Stimulated activated CD8-positive, alpha-beta memory T cell treated with anti-CD3 and anti-CD28 coated beads, Interleukin-7, amount 100 ng/mL, for 1 hour (primary cell): Measurements from ENCODE around the gene CTNNB1.

Experiments used
- DNase-seq, 2 donors: peaks; one replicate each; pipeline ENCODE4 v3.0.0-alpha.2; 2020; ENCODE audit warnings: low read depth in 2 of 2

The CTNNB1 gene

DNA sequence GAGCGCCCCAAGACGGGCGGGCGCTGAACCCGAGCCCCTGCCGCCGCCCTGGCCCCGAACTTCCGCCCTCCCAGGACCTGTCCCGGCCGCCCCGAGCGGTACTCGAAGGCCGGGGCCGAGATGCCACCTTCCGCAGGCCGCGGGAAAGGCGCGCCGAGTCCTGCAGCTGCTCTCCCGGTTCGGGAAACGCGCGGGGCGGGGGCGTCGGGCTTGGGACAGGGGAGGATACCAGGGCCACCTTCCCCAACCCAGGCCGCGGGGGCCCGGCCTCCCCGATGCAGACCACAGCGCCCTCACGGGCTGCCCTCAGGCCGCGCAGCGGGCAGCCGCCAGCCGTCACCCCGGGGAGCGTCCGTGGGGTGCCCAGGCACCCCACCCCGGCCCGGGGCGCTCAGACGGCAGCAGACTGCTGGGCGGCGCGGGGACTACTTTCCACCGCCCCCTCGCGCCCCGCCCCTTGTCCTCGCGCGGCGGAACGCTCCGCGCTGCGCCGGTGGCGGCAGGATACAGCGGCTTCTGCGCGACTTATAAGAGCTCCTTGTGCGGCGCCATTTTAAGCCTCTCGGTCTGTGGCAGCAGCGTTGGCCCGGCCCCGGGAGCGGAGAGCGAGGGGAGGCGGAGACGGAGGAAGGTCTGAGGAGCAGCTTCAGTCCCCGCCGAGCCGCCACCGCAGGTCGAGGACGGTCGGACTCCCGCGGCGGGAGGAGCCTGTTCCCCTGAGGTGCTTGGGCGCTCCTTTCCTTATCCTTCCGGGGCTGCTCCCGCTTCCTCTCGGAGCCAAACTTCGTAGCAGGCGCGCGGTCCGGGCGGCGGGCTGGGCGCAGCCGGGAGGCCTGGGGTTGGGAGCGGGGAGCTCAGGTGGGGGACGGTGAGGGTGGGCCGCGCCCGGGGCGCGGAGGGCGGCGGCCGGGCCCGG lies at the start of gene CTNNB1:
Gene CTNNB1 (plus strand): TSS at position 556 of the 916 bp plus-strand sequence. CDS start 24,564 bp downstream, outside the sequence.
- DNase-seq = peak; percentile 81 to 88

GRCh38 chr3:41155834-41156233 lies 43.5 kb upstream of the CTNNB1 start:
- no peak for DNase-seq

DNA sequence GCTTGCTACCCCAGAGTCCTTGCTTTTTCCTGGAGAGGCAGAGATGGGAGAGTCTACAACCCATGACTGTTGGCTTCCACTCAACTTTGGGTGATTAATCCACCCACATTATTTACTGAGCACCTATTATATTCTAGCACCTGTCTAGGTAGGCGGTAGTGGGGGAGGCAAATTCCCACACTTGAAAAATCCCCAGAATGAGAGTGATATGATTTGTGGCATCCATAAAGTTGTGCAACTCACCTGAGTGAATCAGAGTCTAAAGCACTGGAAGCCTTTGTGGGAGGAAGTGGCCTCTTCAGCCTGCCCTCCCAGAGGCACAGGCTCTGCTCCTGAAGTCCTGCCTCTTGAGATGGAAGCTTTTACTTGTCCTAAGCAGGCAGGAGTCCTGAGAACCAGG lies 40.4 kb upstream of the CTNNB1 start:
- no peak for DNase-seq

DNA sequence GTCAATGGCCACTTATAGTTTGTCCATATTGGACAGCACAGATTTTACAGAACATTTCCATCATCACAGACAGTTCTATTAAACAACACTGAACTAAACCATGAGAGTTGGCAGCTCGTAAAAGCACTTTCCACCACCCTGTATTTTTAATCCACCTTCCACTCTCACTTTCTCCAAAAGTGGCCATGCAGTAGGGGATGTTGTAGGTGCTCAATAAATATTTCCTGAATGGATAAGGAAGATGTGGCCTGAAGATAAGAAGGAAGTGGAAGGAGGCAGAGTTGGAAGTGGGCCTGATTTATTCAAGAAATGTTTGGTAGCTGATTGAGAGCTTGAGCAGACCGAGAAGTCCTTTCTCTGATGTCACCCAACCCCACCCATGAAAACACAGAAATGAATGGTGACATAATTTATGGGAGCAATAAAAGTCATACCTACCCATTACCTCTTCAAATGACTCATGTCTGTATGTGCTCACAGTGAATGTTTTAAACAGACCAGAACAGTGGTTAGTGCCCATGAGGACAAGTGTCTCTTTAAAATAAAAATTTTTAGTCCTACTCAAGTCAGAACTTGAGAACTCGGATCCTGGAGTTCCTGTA lies 39.6 kb upstream of the CTNNB1 start:
- DNase-seq = no peak

DNA sequence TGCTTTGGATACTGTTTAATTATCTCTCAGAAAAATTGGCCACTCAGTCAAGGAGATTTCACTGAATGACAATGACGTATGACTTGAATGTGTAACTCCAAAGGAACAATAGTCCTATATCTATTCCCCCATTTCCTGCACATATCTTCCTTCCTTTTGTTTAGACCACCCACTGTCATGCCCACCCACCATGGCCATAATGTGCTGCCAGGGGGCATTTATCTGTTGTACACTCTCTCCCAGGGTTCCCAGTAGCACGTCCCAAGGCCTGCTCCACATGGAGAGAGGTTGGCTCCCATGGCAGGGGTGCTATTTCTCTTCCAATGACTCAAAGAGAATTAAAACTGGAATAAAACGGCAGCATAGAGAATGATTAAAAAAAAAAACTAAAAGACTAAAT lies 36.8 kb upstream of the CTNNB1 start:
- no peak for DNase-seq

GRCh38 chr3:41163006-41163405 lies 36.3 kb upstream of the CTNNB1 start:
- no peak for DNase-seq

GRCh38 chr3:41163421-41163820 lies 35.9 kb upstream of the CTNNB1 start:
- no peak for DNase-seq

DNA sequence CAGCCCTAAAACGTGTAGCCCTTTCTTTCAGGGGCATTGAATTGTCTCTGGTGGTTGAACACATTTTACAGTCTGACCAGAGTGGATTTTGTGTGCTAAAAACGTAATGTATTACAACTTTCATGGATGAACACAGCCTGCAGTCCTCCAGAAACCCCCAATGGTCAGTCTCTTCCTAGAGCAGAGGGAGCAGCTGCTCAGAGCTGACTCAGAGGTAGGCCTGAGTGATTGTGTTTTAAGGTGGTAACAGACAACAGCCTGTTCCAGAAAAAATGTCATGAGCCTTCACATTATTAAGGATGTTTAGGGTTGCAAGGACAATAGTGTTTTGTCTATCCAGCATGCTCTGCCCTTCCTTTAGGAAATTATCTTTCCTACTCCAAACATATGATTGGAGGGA lies 34.5 kb upstream of the CTNNB1 start:
- DNase-seq = no peak

DNA sequence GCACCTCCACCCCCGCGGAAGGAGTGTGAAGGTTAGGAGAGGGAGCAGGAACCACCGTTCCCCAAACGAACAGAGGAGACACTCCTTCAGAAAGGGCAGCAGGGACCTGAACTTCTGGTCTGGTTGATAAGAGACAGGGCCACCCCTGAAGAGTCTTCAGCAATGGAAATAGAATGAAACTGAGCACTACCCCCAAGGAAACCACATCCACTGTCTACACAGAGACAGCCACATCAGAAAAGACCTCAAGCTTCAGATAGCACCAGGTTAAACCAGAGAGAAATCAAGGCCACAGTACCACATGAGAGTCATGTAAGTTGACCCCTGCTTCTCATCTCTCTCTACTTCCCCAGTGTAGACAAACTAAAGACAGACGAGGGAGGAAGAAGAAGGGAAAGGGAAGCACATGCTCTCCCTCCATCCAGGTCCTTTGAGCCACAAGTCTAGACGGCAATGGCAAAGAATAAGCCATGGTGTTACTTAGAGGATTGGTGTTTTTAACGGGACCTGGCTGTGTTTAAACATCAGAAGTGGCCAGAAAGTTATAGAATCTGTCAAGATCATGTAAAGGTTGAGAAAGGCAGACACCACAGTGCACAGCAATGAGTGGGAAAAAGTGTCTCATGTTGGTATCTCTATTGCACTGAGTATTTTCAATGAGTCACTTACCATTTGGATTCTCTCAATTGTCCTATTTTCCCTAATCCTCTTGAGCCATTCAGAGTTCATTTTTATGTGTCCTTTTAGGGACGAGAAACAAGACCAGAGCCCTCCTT lies 31.4 kb upstream of the CTNNB1 start:
- DNase-seq = no peak

GRCh38 chr3:41169023-41169422 lies 30.3 kb upstream of the CTNNB1 start:
- DNase-seq = no peak

DNA sequence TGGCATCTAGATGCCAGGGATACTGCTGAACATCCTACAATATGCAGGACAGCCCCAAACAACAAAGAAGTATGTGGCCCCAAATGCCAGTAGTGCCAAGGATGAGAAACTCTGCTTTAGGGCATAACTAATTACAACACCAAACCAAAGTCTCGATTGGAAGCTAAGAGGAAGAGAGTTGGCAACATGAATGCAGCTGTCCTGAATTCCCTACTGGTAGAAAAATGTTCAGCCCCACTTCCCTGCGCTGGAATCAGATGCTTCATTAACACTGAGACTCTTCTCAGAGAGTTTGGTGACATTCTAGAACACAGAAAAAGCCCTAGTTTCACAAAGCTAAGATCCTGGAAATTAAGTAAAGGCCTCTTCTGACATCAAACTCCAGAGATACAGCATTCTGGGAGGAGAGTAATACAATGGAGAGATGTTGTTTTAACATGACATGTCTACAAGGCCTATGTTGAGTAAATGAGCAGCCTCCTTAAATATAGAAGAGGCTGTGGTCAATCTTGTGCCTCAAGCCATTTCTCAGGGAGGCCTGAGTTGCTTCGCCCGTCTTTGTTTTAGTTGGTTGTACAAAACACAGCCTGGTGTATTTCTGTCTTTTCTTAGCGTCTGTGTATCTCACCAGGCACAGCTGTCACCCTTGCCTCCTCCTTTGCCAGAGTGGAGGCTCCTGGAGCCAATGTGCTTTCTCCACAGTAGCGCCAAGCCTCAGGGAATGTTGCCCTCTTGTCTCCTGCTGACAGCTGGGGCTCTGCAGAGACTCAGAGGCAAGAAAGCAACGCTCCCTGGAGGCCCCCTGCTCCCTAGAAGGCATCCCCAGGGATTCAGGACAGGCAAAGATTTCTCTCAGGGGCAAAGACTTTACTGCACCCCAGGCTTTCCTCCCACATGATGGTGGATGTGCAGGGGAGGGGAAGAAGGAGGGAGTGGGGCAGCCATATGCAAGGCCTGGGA lies 25.1 kb upstream of the CTNNB1 start:
- DNase-seq = no peak

- DNase-seq = no peak
Observed at GRCh38 chr3:41175365-41175764, 23.9 kb upstream of the CTNNB1 start.

DNA sequence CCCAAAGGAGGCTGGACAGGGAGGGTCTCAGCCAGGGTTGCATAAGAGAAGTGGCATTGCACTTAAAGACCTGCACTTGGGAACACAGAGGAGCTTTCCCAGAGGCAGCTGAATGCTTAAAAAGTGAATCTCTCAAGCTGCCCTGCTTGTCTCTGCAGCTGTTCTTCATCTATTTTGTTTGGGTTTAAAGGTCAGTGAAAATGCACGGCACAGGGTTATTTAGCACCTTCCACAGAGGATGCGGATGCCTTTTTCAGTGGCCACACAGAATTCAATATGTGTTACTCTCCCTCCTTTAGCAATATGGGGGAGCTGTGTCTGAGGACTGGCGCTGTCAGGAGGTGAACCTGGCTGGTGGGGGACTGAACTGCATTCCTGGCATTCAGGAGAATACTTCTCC lies 22.7 kb upstream of the CTNNB1 start:
- DNase-seq = no peak

GRCh38 chr3:41178576-41178975 lies 20.7 kb upstream of the CTNNB1 start:
- no peak for DNase-seq

GRCh38 chr3:41180396-41180795 lies 18.9 kb upstream of the CTNNB1 start:
- no peak for DNase-seq

GRCh38 chr3:41182504-41183059 lies 16.7 kb upstream of the CTNNB1 start:
- DNase-seq = no peak

DNA sequence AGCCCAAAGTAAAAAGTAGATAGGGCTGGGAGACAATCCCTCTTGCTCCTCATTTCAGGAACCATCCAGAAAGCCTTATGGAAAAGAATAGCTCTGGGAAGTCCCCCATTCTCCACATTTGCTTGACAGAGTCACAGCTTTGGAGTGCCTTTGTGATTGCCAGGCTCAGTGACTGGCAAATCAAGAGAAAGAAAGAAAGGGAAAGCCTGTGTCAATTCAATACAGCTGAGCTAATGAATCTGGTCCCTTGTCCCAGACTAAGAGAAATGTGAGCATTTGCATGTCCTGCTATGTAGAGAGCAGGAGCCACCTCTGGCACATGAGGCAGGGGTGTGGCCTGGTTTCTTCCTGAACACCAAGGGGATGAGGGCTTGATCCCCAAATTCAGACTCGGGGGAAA lies 14.9 kb upstream of the CTNNB1 start:
- DNase-seq = no peak

DNA sequence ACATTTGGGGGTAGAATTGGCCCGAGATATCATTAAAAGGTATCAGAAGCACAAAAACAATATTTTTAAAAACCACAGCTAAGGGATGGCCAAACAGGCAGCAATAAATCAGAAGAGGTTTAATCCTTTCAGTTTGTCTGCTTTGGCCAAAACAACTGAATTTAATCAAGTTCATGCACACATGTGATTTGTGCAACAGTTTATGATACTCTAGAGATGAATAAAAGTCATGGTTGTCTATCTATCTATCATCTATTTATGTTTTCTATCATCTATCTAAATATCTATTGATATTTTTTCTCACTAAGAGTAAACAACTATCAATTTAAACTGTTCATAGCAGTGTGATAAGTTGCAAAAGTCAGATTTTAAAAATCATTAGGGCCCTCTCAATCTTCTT lies 13.0 kb upstream of the CTNNB1 start:
- no peak for DNase-seq

- no peak for DNase-seq
Observed at GRCh38 chr3:41188306-41188705, 11.0 kb upstream of the CTNNB1 start.

DNA sequence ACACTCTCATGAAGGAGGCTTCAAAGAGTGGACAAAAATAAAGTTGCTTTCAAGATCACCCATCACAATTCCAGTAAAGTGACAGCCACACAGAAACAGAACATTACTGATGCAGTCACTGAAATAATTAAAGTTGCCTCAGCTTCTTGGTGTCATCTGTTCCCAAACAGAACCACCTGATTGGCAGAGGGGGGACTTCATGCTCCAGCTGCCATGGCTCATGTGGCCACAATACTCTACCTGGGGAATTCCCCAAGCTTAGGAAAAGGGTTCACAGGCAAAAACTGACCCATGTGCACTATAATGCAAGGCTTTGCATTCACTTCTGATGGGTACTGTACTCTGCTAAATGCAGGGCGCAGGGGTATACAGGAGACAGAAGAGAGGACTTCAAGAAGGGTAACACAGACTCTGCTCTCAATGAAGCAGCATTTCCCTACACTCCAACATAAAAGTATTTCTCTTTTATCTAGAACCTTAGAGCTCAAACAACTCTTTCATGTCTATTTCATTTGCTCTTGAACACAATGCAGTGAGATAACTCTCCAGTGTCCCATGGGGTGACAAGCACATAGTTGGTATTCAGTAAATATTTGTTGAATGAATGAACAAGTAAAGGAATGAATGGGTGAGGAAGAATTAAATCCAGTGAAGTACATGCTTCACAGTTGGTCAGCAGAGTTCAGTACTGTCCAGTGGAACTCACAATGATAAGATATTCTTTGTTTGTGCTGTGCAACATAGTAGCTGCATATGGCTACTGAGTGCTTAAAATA lies 8.6 kb upstream of the CTNNB1 start:
- no peak for DNase-seq
